ENCODE measurements around the gene ACOX3.

DNA sequence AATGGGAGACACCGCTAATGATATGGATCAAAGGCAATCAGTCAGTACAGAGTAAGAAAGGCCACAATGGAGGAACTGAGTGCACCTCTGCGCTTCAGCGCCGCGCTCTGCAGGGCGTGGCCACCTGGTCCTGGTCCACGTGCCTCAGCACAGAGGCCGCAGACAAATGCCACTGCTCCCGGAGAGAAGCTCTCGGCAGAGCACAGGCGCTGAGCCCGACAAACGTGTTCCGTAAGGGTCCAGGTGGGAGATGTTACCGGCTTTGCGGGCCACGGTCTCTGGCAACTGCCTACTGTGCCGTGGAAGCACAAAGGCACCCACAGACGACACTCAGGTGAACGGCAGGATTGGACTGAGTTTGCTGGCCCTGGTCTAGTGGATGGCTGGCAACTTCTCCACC, 68.9 kb downstream of the ACOX3 start:
- TF ChIP-seq, protein P1, sequence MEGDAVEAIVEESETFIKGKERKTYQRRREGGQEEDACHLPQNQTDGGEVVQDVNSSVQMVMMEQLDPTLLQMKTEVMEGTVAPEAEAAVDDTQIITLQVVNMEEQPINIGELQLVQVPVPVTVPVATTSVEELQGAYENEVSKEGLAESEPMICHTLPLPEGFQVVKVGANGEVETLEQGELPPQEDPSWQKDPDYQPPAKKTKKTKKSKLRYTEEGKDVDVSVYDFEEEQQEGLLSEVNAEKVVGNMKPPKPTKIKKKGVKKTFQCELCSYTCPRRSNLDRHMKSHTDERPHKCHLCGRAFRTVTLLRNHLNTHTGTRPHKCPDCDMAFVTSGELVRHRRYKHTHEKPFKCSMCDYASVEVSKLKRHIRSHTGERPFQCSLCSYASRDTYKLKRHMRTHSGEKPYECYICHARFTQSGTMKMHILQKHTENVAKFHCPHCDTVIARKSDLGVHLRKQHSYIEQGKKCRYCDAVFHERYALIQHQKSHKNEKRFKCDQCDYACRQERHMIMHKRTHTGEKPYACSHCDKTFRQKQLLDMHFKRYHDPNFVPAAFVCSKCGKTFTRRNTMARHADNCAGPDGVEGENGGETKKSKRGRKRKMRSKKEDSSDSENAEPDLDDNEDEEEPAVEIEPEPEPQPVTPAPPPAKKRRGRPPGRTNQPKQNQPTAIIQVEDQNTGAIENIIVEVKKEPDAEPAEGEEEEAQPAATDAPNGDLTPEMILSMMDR (IDR thresholded peaks at IDR 0.05) = no peak
- TF ChIP-seq POLR2A (IDR thresholded peaks at IDR 0.05) = no peak
